Activated T-cell treated with anti-CD3 and anti-CD28 coated beads for 4 hours (primary cell): ENCODE data around the gene SLC9C2.
"Not testable (repeated sequence)": the region's sequence is repeated elsewhere in the genome, so short reads cannot be mapped to it uniquely, and the experiment has no call there.

Source experiments
- DNase-seq: peaks from one replicate; pipeline ENCODE4 v3.0.0-alpha.2; 2020

The SLC9C2 gene

GRCh38 chr1:173603056-173603591 lies at the start of gene SLC9C2:
Gene SLC9C2 (minus strand): TSS chr1:173603072. CDS start chr1:173601776, 1,296 bp downstream.
- DNase-seq = no peak

- DNase-seq = no peak
Observed at GRCh38 chr1:173648880-173649605, 46.2 kb upstream of the SLC9C2 start.

GRCh38 chr1:173646656-173647055 lies 43.8 kb upstream of the SLC9C2 start:
- no peak for DNase-seq

- DNase-seq = not testable (repeated sequence)
Observed at GRCh38 chr1:173642450-173643139, 39.7 kb upstream of the SLC9C2 start.

- DNase-seq = no peak
Observed at GRCh38 chr1:173639102-173639501, 36.2 kb upstream of the SLC9C2 start.

GRCh38 chr1:173638043-173639021 lies 35.5 kb upstream of the SLC9C2 start:
- DNase-seq = no peak

- DNase-seq = not testable (repeated sequence)
Observed at GRCh38 chr1:173637236-173638042, 34.6 kb upstream of the SLC9C2 start.

GRCh38 chr1:173635116-173635515 lies 32.2 kb upstream of the SLC9C2 start, which contains the start of gene TEX50:
Gene TEX50 (plus strand): TSS chr1:173635338. CDS start chr1:173635522, 184 bp downstream.
- no peak for DNase-seq

- DNase-seq = no peak
Observed at GRCh38 chr1:173628888-173629287, 26.0 kb upstream of the SLC9C2 start.

GRCh38 chr1:173627269-173627668 lies 24.4 kb upstream of the SLC9C2 start:
- DNase-seq = no peak

- DNase-seq = no peak
Observed at GRCh38 chr1:173616859-173617258, 14.0 kb upstream of the SLC9C2 start.

GRCh38 chr1:173613086-173613485 lies 10.2 kb upstream of the SLC9C2 start:
- DNase-seq = not testable (repeated sequence)

GRCh38 chr1:173608503-173609216 lies 5.8 kb upstream of the SLC9C2 start:
- no peak for DNase-seq

- DNase-seq = no peak
Observed at GRCh38 chr1:173601588-173601987, 1.3 kb downstream of the SLC9C2 start.

- no peak for DNase-seq
Observed at GRCh38 chr1:173596097-173596825, 6.6 kb downstream of the SLC9C2 start.

- not testable (repeated sequence) for DNase-seq
Observed at GRCh38 chr1:173591138-173591537, 11.7 kb downstream of the SLC9C2 start.

- no peak for DNase-seq
Observed at GRCh38 chr1:173590557-173590956, 12.3 kb downstream of the SLC9C2 start.

- DNase-seq = no peak
Observed at GRCh38 chr1:173581383-173582079, 21.3 kb downstream of the SLC9C2 start.

GRCh38 chr1:173580658-173581057 lies 22.2 kb downstream of the SLC9C2 start:
- no peak for DNase-seq

- no peak for DNase-seq
Observed at GRCh38 chr1:173580071-173580470, 22.8 kb downstream of the SLC9C2 start.
